HepG2 (cell line): Measurements from ENCODE around the gene WNT10A. TPM values are rescaled to one million over a fixed set of nuclear protein-coding genes. Genes with fewer than 3 reads are reported as not detected.

Experiments
- ATF7 ChIP-seq, 2 experiments: fragments of 450-650 bp in 1 of 2; sonication (generic) in 1 of 2; formaldehyde crosslinking in 1 of 2; IDR thresholded peaks; 2 replicates each; pipeline versions ENCODE4 v1.4.0 to v1.6.1; 2016 to 2020; ENCODE audit warnings: antibody characterized with exemption in 1 of 2, mild to moderate bottlenecking in 1 of 2, missing genetic modification reagents in 1 of 2
- CBFB ChIP-seq: sonication (generic); formaldehyde crosslinking; IDR thresholded peaks from 2 replicates; pipeline ENCODE4 v1.4.0; 2020; ENCODE audit warnings: missing genetic modification reagents
- CERS6 ChIP-seq: sonication (generic); formaldehyde crosslinking; IDR thresholded peaks from 2 replicates; pipeline ENCODE4 v1.5.0; 2020; ENCODE audit warnings: missing genetic modification reagents
- CREB1 ChIP-seq, 2 experiments: fragments of 450-650 bp in 1 of 2; IDR thresholded peaks; 2 replicates each; pipeline ENCODE4 v1.6.1; 2016 to 2017; ENCODE audit warnings: control low read depth in 1 of 2, mild to moderate bottlenecking in 1 of 2, missing compliant biosample characterization in 1 of 2, missing genetic modification characterization in 1 of 2
- FOXA3 ChIP-seq: IDR thresholded peaks from 2 replicates; pipeline ENCODE4 v1.6.1; 2016; ENCODE audit warnings: missing genetic modification reagents, missing compliant biosample characterization
- HNF1A ChIP-seq, 2 experiments: sonication (generic) in 1 of 2; formaldehyde crosslinking in 1 of 2; IDR thresholded peaks; 2 replicates each; pipeline versions ENCODE4 v1.4.0 to v1.6.1; 2016 to 2020; ENCODE audit warnings: borderline replicate concordance in 1 of 2, low read depth in 1 of 2, mild to moderate bottlenecking in 1 of 2, missing genetic modification reagents in 1 of 2
- NKX3-1 ChIP-seq: sonication (generic); formaldehyde crosslinking; IDR thresholded peaks from 2 replicates; pipeline ENCODE4 v1.5.0; 2020; ENCODE audit warnings: missing genetic modification reagents
- PAWR ChIP-seq: sonication (generic); formaldehyde crosslinking; IDR thresholded peaks from 2 replicates; pipeline ENCODE4 v1.4.0; 2020; ENCODE audit warnings: missing genetic modification reagents, mild to moderate bottlenecking, borderline replicate concordance
- PAX8 ChIP-seq: sonication (generic); formaldehyde crosslinking; IDR thresholded peaks from 2 replicates; pipeline ENCODE4 v1.8.0; 2022; ENCODE audit warnings: mild to moderate bottlenecking, missing genetic modification reagents, borderline replicate concordance
- PRMT3 ChIP-seq: sonication (generic); formaldehyde crosslinking; IDR thresholded peaks from 2 replicates; pipeline ENCODE4 v1.8.1; 2022; ENCODE audit warnings: low read depth, mild to moderate bottlenecking, moderate library complexity, missing genetic modification reagents, borderline replicate concordance
- RORA ChIP-seq: sonication (generic); formaldehyde crosslinking; IDR thresholded peaks from 2 replicates; pipeline ENCODE4 v1.5.0; 2020; ENCODE audit warnings: mild to moderate bottlenecking, missing genetic modification reagents, moderate library complexity
- TCF7 ChIP-seq: sonication (generic); IDR thresholded peaks from 2 replicates; pipeline ENCODE4 v1.6.1; 2016; ENCODE audit warnings: antibody characterized with exemption, low read depth
- XRCC5 ChIP-seq: fragments of 200-400 bp; formaldehyde crosslinking; optimal IDR thresholded peaks from 2 replicates; pipeline ENCODE3; 2017; ENCODE audit warnings: mild to moderate bottlenecking, low read length
- ZBTB38 ChIP-seq: sonication (generic); formaldehyde crosslinking; IDR thresholded peaks from 2 replicates; pipeline ENCODE4 v1.5.1; 2020; ENCODE audit warnings: mild to moderate bottlenecking, missing genetic modification reagents
- ZNF12 ChIP-seq: sonication (generic); formaldehyde crosslinking; IDR thresholded peaks from 2 replicates; pipeline ENCODE4 v1.5.0; 2020; ENCODE audit warnings: missing genetic modification reagents
- ZNF44 ChIP-seq: sonication (generic); formaldehyde crosslinking; IDR thresholded peaks from 2 replicates; pipeline ENCODE4 v1.5.1; 2020; ENCODE audit warnings: mild to moderate bottlenecking, missing genetic modification reagents
- ZNF577 ChIP-seq: sonication (generic); formaldehyde crosslinking; IDR thresholded peaks from 2 replicates; pipeline ENCODE4 v1.4.0; 2020; ENCODE audit warnings: mild to moderate bottlenecking, low read depth, missing genetic modification reagents, borderline replicate concordance
- ZNF639 ChIP-seq: conservative IDR thresholded peaks from 2 replicates; pipeline ENCODE4 v1.6.1; 2018; ENCODE audit warnings: missing genetic modification reagents
- polyA plus RNA-seq, 8 experiments: library from polyadenylated mRNA; depleted of rRNA in 3 of 8; stranded (reverse) in 7 of 8; unstranded in 1 of 8; fragments of >200 nt; fragmentation: Illumina TruSeq in 4 of 8; extraction: Trizol in 4 of 8; gene quantifications; 2 replicates each; pipeline versions ENCODE4 v1.2.1 to v1.2.3, GENCODE V29; 2011 to 2016; ENCODE audit warnings: low read depth in 4 of 8, missing spikeins in 1 of 8, mixed read lengths in 1 of 8; ENCODE audit not compliant: insufficient read depth in 1 of 8
- total RNA-seq, 5 experiments: library from RNA; depleted of rRNA; stranded (reverse); fragments of >200 nt; fragmentation: Illumina TruSeq; extraction: Trizol; gene quantifications; 2 replicates each; pipeline ENCODE4 v1.2.3, GENCODE V29; 2016; ENCODE audit warnings: low read depth in 1 of 5

WNT10A gene
- total and polyA plus RNA-seq, 2 of the 13 experiments (the other 11 are each of a cell fraction or from before 2014, with no cell fraction given): 0.03 TPM; not detected in 1

GRCh38 chr2:218908721-218909619, 28.3 kb downstream of the WNT10A start (continued):
- TF ChIP-seq ZNF577 (0 out of 2 replicates have a peak, but pooled peaks have one; percentile 88), XRCC5 (peak; percentile 46), CERS6 (CRISPR knock-in tag) (no peak), CREB1 (IDR thresholded peaks at IDR 0.05) (peak; percentile 88), CREB1 (CRISPR knock-in tag; IDR thresholded peaks at IDR 0.05) (peak; percentile 95), ZNF12 (CRISPR knock-in tag) (peak; percentile 70), PRMT3 (CRISPR knock-in tag) (peak; percentile 89; the same call in 1 of the 2 replicates), FOXA3 (CRISPR knock-in tag) (peak; percentile 67), ZNF44 (CRISPR knock-in tag) (peak; percentile 38; the same call in 1 of the 2 replicates), PAX8 (CRISPR knock-in tag) (0 out of 2 replicates have a peak, but pooled peaks have one; percentile 84), ATF7 (IDR thresholded peaks at IDR 0.05) (no peak), ATF7 (CRISPR knock-in tag; IDR thresholded peaks at IDR 0.05) (peak; percentile 85), NKX3-1 (CRISPR knock-in tag) (peak; percentile 58), ZNF639 (0 out of 2 replicates have a peak, but pooled peaks have one; percentile 45), HNF1A (IDR thresholded peaks at IDR 0.05; ENCODE audit: low read depth) (no peak), HNF1A (CRISPR knock-in tag; IDR thresholded peaks at IDR 0.05; ENCODE audit: borderline replicate concordance) (peak; percentile 82), RORA (no peak), CBFB (CRISPR knock-in tag) (peak; percentile 93), ZBTB38 (CRISPR knock-in tag) (peak; percentile 98), TCF7 (peak; percentile 89), PAWR (CRISPR knock-in tag) (0 out of 2 replicates have a peak, but pooled peaks have one; percentile 78)
